SKM-1 (cell line): Measurements from ENCODE around the gene MACF1.

ENCODE experiments used
- DNase-seq: peaks from one replicate; lab custom pipeline; 2025; ENCODE audit not compliant: unreplicated experiment; lab: John Stamatoyannopoulos, UW

Gene MACF1

GRCh38 chr1:39294531-39294930, 90.0 kb downstream of the MACF1 start:
- no peak for DNase-seq

DNA sequence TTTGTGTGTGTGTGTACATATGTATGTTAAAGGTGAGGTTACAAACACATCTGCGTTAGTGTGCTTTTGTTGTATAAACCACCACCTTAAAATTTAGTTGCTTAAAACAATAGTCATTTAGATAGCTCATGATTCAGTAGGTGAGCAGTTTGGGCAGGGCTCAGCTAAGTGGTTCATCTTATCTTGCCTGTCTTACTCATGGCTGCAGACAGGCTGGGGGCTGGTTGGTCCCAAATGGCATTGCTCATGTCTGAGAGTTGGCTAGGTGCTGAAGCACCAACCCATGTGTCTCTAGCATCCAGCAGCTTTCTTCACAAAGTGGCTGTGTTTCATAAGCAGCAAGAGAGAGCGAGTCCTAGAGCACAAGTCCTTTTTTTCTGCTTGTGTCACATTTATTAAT, 91.4 kb downstream of the MACF1 start:
- no peak for DNase-seq

DNA sequence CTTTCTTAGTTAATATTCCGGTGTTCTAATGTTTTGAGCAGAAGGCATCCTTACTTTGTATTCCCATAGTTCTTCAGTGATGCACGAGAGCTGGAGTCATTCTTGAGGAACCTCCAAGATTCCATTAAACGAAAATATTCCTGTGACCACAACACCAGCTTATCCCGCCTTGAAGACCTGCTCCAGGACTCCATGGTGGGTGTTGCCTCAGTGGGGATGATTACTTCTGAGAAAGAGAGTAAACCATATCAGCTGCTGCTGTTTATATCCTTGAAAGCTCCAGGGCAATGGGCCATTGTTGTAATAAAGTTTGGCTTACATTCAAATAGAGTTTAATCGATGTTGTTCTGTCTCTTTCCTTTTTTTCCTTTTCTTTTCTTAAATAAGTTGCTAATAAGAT, 93.1 kb downstream of the MACF1 start:
- no peak for DNase-seq

DNA sequence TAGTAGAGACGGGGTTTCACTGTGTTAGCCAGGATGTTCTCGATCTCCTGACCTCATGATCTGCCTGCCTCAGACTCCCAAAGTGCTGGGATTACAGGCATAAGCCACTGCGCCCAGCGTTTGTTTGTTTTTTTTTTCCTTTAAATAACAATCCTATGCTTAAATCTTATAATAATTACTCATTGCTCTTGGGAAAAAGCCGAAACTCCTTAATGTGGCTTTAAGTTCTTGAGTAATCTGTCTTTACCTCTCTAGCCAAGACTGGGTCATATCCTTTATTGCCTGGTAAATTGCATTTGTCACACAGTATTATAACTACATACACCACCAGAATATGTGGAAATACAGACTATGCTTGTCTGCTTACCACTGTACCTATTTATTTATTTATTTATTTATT, 97.1 kb downstream of the MACF1 start:
- DNase-seq, result no peak

GRCh38 chr1:39305555-39305954, 101.1 kb downstream of the MACF1 start:
- DNase-seq, result no peak

DNA sequence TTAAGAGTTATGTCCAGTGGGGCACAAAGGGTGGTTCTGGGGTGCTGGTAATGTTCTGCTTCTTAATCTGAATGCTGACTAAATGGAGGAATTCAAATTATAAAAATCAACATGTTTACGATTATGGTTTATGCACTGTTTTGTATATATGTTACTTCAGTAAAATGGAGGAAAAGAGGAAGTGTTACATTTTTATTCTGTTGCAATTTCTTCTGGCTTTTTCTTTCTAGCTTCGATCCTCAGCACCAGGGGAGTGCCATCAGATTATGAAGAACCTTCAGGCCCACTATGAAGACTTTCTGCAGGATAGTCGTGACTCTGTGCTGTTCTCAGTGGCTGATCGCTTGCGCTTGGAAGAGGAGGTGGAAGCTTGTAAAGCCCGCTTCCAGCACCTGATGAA, 105.5 kb downstream of the MACF1 start:
- DNase-seq, result no peak

GRCh38 chr1:39310691-39311090, 106.2 kb downstream of the MACF1 start:
- no peak for DNase-seq

- no peak for DNase-seq
Observed at GRCh38 chr1:39317111-39317510, 112.6 kb downstream of the MACF1 start.

DNA sequence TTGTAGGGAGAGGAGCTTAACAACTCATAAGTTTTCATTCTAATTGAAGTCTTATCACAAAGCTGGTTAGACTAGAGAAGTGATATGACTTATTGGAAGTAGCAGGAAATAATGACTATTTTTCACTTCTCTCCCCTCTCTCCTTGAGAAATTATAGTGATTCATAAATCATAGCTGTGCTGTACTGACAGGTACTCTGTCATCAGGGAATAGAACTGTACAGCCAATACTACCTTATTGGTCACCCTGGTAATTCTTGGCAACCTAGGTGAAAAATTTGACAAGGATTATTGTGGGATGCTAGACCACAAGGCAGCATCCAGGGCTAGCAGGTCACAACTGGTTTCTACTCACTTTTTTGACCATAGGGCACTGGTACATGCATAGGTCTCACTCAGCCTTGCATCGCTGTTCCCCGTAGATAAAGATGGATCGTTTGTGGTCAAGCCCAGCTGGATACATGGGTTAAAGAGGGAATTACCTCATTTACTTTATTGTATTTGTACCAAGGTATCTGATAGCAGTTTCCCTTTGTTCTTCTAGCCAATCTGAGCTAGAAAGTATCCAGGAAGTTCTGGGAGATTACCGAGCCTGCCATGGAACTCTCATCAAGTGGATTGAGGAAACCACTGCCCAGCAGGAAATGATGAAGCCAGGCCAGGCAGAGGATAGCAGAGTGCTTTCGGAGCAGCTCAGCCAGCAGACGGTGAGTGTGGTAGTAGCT, 113.6 kb downstream of the MACF1 start:
- DNase-seq, result no peak

DNA sequence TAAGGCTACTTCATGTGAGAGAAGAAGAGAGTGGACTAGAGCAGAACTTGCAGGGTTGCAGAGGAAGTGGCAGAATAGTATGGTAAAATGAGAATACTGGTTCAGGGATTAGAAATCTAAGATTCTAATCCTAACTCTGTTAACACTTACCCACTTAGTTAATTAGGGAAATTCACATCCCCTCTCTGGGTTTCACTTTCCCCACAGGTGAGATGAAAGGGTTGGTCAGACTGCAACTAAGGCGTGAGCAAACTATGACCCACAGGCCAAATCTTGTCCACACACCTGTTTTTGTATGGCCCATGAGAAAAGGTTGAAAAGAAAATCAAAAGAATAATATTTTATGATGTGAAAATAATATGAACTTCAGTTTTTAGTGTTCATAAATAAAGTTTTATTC, 117.5 kb downstream of the MACF1 start:
- DNase-seq, result no peak

GRCh38 chr1:39322431-39322830, 117.9 kb downstream of the MACF1 start:
- DNase-seq, result no peak

DNA sequence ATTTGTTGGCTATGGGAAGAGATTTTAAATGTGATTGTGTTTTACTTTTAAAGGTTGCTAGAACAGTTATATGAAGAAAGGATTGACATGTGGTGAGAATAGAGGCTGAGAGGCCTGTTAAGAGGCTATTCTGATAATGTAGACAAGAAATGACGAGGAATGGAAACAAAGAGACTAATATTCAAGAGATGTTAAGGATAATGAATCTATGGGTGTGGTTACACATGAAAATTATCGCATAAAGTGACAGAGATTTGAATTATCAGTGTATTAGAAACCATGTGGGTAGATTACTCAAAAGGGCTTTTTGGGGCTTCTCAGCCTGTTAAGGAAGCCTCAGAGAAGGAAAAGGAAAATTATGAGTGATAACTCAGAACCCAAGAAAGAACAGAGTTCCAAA, 120.4 kb downstream of the MACF1 start:
- DNase-seq, result no peak

DNA sequence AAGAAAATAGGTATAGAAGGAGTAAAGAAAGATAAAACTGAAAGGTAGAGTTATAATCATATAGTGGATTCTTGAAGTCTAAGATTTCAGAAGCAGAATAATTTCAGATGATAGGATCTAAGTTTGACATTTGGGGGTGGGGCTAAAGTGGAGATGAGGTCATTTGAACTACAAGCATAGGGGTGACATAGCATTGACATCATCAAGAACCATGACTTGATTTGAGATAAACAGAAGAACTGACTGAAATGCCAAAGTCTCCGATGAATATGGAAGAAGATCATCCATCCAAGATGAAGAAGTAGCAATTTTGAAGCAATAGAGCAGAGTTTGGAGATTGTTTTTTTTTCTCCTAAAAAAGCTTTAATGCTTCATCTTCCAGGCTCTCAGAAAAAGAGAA, 122.3 kb downstream of the MACF1 start:
- DNase-seq, result no peak

DNA sequence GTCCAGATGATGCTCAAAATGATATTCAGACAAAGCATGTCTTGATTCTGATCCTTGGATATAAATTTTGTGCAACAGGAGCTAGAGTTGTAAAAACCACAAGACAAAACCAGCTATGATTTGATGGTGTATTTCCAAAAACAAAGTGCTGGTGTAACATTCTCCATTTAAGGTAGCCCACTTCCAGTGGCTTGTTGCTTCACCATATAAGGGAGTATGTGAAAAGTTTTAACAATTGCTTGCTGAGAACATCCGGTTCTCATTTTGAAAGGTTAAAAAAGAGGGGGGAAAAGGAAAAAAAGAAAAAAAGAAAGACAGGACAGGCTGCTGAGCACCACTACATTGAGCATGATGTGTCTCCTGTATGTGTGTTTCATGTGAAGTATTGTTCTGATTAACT, 123.6 kb downstream of the MACF1 start:
- no peak for DNase-seq

DNA sequence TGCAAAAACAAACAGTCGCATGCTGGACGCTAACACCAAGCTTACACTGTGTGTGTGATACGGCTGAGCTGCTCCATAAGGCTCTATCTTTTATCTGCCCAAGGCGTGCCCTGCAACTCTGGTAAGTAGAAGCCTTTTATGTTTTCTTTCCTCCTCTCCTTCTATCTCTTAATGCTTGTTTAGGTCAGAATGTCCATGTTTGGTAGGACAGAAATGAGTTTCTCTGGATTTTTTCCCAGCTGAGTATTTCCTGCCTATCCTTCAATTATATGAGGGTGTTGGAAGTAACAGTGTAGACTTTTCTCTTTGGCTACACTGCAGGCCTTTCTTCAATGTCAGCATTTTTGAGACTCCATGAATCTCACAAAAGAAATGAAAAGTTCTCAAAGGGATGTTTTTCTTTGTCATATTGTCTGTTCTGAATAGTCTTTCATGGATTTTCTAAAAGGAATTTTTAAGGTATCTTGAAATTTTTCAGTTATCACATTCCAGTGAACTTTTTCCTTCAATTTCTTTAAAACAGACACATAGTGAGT, 124.2 kb downstream of the MACF1 start:
- no peak for DNase-seq

DNA sequence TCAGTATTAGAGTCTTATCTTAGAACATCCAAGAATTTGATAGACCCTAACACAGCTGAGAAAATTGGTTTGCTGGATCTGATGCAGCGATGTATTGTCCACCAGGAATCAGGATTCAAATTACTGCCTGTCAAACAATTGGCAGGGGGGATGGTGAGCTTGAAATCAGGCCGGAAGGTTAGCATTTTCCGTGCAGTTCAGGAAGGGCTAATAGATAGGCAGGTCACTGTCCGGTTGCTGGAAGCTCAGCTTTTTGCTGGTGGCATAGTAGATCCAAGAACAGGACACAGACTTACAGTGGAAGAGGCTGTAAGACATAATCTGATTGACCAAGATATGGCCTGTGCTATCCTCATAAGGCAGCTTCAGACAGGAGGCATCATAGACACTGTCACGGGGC, 127.2 kb downstream of the MACF1 start:
- DNase-seq, result no peak

GRCh38 chr1:39332291-39332690, 127.8 kb downstream of the MACF1 start:
- no peak for DNase-seq

GRCh38 chr1:39332828-39333227, 128.3 kb downstream of the MACF1 start:
- DNase-seq, result no peak

DNA sequence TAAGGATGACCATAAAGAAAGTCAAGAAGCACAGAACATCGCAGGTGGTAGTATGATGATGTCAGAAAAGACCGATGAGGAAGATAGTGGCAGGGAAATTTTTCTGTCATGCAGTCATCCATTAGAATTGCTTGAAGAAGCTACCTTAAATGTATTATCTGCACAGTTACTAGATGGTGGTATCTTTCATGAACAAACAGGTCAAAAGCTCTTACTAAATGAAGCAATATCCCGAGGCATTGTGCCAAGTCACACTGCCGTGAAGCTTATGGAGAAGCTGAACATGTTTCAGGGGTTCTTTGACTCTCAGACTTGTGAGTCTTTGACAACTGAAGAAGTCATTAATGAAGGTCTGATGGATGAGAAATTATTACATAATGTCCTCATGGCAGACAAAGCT, 128.8 kb downstream of the MACF1 start:
- no peak for DNase-seq

DNA sequence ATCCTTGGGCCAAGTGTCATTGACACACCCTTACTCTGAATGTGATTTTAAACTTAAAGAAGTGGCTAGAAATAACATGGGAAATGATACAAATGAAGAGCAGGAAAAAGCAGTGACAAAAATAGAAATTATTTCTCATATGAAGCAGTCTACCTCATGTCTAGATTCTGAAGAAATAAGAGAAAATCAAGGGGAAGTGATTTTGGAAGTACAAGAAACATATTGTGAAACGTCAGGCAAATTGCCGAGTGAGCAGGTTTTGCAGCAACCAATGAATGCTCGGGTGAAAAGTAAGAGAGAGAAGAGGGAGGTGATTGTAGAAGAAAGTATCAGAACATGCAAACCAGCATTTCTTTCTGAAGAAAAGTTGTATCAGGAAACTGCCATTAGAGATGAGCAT, 130.7 kb downstream of the MACF1 start:
- no peak for DNase-seq

DNA sequence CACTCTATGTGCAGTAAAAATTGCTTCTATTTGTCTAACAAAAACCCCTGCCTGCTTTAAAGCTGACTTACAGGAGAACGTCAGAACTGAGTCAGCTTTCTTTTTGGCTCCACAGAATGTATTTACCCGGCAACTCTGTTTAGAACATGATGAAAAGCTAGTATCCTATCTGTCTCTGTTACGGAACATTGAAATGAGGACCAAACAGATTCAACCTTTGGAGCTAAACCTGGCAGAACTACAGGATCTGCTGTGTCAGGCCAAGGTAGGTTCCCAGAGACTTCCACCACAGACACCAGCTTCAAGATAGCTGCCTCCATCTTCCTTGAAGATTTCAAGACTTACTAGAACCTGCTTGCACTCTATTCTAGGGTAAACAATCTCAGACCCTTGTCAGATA, 132.6 kb downstream of the MACF1 start:
- no peak for DNase-seq

- no peak for DNase-seq
Observed at GRCh38 chr1:39342776-39343175, 138.3 kb downstream of the MACF1 start.
